LNCAP (cell line): ENCODE results near the gene HMX1.
A peak's percentile ranks its signal among the peaks of the same experiment; 100 is the strongest.

Source experiments
- CTCF ChIP-seq: fragments of 450-650 bp; IDR thresholded peaks from 2 replicates; pipeline ENCODE4 v1.5.1; 2017; ENCODE audit warnings: mild to moderate bottlenecking

Gene HMX1

DNA sequence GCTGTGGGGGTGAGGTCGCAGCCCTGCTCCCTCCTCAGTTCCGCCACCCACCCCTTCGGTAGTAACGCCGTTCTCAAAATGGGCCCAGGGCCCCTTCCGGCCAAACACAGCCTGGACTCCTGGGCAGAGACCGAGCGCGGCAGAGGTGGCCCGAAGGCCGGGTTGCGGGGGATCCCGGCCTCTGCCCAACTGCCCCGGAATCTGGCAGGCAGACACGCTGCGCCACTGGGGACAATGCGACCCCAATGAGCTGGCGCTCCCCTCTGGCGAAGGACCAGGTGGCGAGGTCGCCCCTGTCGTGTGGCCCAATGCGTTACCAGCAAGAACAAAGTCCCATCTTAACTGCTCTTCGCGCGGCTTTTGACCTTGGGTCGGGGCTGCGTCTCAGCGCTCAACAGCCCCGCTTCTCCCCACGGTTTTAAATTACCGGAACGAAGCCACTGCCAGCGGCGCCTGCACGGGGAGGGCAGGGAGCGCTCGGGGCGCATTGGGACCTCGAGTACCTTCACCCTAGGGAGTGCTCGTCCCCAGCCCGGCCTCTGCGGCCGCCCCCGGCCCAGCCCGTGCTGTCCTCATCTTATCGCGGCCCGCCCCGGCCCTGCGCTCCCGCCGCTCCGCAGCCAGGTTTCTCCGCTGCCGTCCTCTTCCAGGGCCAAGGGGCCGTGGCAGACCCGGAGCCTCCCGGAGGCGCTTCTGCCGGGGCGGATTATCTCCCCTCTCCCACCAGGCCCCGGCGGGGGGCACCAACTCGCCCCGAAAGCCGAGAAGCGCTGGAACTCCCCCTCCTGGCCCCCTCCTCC is 22.2 kb upstream of the HMX1 start:
- TF ChIP-seq CTCF = no peak

GRCh38 chr4:8893227-8893623 is 21.6 kb upstream of the HMX1 start:
- no peak for TF ChIP-seq CTCF

GRCh38 chr4:8892556-8893226 is 21.1 kb upstream of the HMX1 start:
- no peak for TF ChIP-seq CTCF

DNA sequence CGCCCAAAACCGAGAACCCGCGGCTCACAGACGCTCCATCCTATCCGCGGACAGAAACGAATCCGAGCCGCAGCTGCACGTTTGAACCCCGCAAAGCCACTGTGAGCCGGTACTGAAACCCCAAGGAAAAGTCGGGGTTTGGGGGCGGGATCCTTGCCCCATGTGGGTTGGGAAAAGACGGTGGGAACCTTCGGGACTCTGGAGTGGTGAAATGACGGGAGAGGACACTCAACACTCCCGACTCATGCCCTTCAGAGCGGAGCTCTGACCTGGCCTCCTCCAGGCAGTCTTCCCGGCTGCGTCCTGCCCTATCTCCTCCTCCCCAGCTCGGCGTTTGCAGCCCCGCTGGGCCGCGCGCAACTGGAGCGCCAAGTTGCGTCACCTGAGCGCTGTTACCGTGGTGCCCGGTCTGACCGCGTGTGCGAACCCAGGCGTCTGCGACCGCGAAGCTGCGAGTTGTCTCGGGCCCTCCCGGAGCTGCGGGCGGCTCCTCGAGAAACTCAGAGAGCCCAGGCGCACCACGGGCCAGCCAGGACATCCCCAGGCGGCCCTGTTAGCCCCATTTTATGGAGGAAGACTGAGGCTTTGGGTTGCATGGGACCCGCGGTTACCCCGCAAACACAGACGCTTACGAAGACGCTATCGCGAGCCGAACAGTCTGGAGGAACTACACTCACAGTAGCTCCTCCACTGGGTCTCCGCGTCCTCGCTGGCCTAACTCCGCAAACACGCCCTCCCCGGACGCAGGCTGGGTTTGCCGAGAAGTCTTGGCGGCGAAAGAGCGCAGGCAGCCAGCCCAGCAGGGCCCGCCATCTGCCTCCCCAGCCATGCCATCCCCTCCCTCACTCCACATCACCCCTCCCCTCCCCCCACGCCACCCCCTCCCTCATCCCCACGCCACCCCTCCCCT is 20.3 kb upstream of the HMX1 start:
- no peak for TF ChIP-seq CTCF

- no peak for TF ChIP-seq CTCF
These were observed 19.6 kb upstream of the HMX1 start for GRCh38 chr4:8891255-8891645.

- TF ChIP-seq CTCF = no peak
These were observed 17.2 kb upstream of the HMX1 start for GRCh38 chr4:8888856-8889255.

GRCh38 chr4:8886612-8887406 is 15.2 kb upstream of the HMX1 start:
- TF ChIP-seq CTCF = peak; percentile 48
